Measurements from ENCODE around the gene MISP.

DNA sequence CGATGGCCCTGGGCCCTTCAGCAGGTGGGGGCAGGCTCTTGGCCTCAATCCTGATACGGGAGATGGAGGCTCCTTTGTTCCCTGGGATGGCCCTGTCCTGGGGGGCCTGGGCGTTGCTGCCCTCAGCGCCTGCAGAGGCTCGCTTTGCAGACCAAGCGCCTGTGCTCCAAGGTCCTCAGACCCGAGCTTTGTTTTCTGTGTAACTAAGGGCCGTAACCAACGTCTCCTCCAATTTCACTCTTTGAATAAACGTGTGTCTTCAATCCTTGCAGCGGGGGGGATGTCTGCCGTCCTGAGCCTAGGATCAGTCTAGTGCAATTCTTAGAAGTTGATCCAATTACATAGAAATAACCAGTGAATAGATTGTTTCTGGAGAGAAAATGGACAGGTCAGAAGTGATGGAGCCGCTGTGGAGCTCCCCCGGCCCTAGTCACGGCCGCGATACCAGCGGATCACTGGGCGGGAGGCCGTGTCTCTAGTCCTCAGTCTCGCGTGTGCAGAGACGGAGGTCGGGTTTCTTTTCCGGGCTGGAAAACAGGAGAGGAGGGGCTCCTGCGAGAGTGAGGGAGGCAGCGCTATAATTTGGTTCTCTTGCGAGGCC, 51.7 kb downstream of the MISP start:
- TF ChIP-seq, protein P1, sequence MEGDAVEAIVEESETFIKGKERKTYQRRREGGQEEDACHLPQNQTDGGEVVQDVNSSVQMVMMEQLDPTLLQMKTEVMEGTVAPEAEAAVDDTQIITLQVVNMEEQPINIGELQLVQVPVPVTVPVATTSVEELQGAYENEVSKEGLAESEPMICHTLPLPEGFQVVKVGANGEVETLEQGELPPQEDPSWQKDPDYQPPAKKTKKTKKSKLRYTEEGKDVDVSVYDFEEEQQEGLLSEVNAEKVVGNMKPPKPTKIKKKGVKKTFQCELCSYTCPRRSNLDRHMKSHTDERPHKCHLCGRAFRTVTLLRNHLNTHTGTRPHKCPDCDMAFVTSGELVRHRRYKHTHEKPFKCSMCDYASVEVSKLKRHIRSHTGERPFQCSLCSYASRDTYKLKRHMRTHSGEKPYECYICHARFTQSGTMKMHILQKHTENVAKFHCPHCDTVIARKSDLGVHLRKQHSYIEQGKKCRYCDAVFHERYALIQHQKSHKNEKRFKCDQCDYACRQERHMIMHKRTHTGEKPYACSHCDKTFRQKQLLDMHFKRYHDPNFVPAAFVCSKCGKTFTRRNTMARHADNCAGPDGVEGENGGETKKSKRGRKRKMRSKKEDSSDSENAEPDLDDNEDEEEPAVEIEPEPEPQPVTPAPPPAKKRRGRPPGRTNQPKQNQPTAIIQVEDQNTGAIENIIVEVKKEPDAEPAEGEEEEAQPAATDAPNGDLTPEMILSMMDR (conservative IDR thresholded peaks at IDR 0.05), result no peak
- no peak for TF ChIP-seq ZFX (IDR thresholded peaks at IDR 0.05)

Data from C4-2B (cell line).